ENCODE data around the gene SHROOM1. TPM values are rescaled to one million over a fixed set of nuclear protein-coding genes. Genes with fewer than 3 reads are reported as not detected.

SHROOM1 gene
- total RNA-seq, 1 experiment from 2014 or later, result 10.3 TPM

GRCh38 chr5:132777209-132778069, 53.0 kb downstream of the SHROOM1 start, which contains the start of gene SEPTIN8:
SEPTIN8 (minus strand) TSS chr5:132777239; CDS start chr5:132777137, 102 bp downstream.
- DNase-seq (ENCODE audit: low read depth), result peak; percentile 49

GRCh38 chr5:132776938-132777208, 53.6 kb downstream of the SHROOM1 start:
- DNase-seq (ENCODE audit: low read depth), result no peak

- no peak for DNase-seq (ENCODE audit: low read depth)
Measured at GRCh38 chr5:132776131-132776937, 54.1 kb downstream of the SHROOM1 start.

GRCh38 chr5:132775476-132775961, 54.9 kb downstream of the SHROOM1 start:
- DNase-seq (ENCODE audit: low read depth), result no peak

GRCh38 chr5:132774896-132775295, 55.6 kb downstream of the SHROOM1 start:
- no peak for DNase-seq (ENCODE audit: low read depth)

- DNase-seq (ENCODE audit: low read depth), result no peak
Measured at GRCh38 chr5:132774406-132774805, 56.0 kb downstream of the SHROOM1 start.

- no peak for DNase-seq (ENCODE audit: low read depth)
Measured at GRCh38 chr5:132773601-132774355, 56.7 kb downstream of the SHROOM1 start.

GRCh38 chr5:132773114-132773513, 57.3 kb downstream of the SHROOM1 start:
- DNase-seq (ENCODE audit: low read depth), result no peak

- DNase-seq (ENCODE audit: low read depth), result no peak
Measured at GRCh38 chr5:132772291-132773070, 58.0 kb downstream of the SHROOM1 start.

Other genes with a start within 250 kb of the SHROOM1 start
- not detected in 2 replicates for gene IL13, start 172.5 kb downstream of the SHROOM1 start, total RNA-seq (2014; rRNA removed; shearing (Covaris generic))
- gene IL4, start 156.7 kb downstream of the SHROOM1 start, total RNA-seq (2014; rRNA removed; shearing (Covaris generic)), result not detected in 2 replicates
- 4.7 and 5.5 TPM in 2 replicates for gene KIF3A, start 93.1 kb downstream of the SHROOM1 start, total RNA-seq (2014; rRNA removed; shearing (Covaris generic))
- not detected in 2 replicates for gene CCNI2, start 83.2 kb downstream of the SHROOM1 start, total RNA-seq (2014; rRNA removed; shearing (Covaris generic))
- 26.9 and 41.7 TPM in 2 replicates for gene SEPTIN8, start 53.4 kb downstream of the SHROOM1 start, total RNA-seq (2014; rRNA removed; shearing (Covaris generic))
- gene SOWAHA, start 17.3 kb downstream of the SHROOM1 start, total RNA-seq (2014; rRNA removed; shearing (Covaris generic)), result 0.10 and 0.32 TPM in 2 replicates
- not detected in 2 replicates for gene GDF9, start 35.8 kb upstream of the SHROOM1 start, total RNA-seq (2014; rRNA removed; shearing (Covaris generic))
- 231 and 270 TPM in 2 replicates for gene UQCRQ, start 36.0 kb upstream of the SHROOM1 start, total RNA-seq (2014; rRNA removed; shearing (Covaris generic))
- 0.25 TPM in 1 of 2 replicates, not detected in the other for gene LEAP2, start 43.0 kb upstream of the SHROOM1 start, total RNA-seq (2014; rRNA removed; shearing (Covaris generic))
- 31.8 and 39.2 TPM in 2 replicates for gene AFF4, start 133.0 kb upstream of the SHROOM1 start, total RNA-seq (2014; rRNA removed; shearing (Covaris generic))
- 45.1 and 46.4 TPM in 2 replicates for gene ZCCHC10, start 195.9 kb upstream of the SHROOM1 start, total RNA-seq (2014; rRNA removed; shearing (Covaris generic))
- gene HSPA4, start 221.4 kb upstream of the SHROOM1 start, total RNA-seq (2014; rRNA removed; shearing (Covaris generic)), result 93.8 and 115 TPM in 2 replicates